Esophagus squamous epithelium (tissue), 4 donors: ENCODE results near the gene SIGLEC1.
A peak's percentile ranks its signal among the peaks of the same experiment; 100 is the strongest.

Source experiments
- POLR2A ChIP-seq, 4 donors: fragments of 450-650 bp; IDR thresholded peaks; one replicate each; pipeline ENCODE4 v1.6.1; 2017; ENCODE audit warnings: antibody characterized with exemption in 4 of 4, mild to moderate bottlenecking in 4 of 4, moderate library complexity in 3 of 4
- TF ChIP-seq, protein P1 (sequence below), 6 experiments: fragments of 450-650 bp in 4 of 6; fragments of 200-600 bp in 2 of 6; sonication (generic) in 2 of 6; IDR thresholded peaks; one replicate each; pipeline ENCODE4 v1.5.1; 2016 to 2019; ENCODE audit warnings: antibody characterized with exemption in 6 of 6, mild to moderate bottlenecking in 4 of 6, moderate library complexity in 4 of 6

DNA sequence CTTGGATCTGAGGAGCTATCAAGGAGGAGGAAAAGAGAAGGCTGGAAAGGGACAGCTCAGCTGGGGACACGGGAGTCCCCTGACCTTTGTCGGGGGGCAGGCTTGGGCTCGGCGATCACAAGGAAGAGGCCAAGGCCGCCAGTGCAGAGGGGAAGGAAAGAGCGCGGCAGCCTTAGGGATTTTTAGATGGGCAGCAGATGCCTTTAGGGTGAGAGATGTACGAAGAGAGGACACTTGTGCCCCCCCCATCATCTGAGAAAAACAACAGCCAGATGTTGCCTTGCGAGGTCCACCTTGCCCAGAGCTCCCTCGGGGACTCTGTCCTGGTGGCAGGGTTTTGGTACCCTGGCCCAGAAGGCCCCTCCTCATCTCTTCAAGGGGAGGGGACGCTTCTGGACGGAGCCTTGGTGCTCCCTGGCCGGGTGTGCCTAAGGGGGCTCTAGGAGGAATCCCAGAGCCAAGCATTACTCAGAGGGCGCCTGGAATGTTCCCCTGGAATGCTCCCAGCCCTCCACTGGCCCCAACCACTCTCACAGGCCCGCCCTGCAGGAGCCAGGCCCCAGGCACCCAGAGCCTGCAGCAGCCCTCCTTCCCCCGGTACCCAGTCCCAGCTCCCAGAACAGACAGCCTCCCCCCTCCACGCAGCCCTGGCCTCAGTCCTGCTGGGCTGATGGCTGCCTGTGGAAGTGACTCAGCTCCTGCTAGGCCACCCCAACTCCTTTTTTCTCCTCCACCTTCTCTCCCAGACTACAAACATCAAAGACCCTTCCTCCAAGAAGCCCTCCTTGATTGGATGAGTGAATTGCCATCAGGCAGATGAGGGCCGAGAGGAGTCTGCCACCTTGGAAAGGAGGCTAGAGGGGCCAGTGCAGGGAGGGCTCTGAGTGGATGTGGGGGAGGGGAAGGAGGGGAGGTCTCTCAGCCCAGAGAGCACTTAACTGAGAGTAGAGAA lies 32.4 kb downstream of the SIGLEC1 start:
- TF ChIP-seq, protein P1, sequence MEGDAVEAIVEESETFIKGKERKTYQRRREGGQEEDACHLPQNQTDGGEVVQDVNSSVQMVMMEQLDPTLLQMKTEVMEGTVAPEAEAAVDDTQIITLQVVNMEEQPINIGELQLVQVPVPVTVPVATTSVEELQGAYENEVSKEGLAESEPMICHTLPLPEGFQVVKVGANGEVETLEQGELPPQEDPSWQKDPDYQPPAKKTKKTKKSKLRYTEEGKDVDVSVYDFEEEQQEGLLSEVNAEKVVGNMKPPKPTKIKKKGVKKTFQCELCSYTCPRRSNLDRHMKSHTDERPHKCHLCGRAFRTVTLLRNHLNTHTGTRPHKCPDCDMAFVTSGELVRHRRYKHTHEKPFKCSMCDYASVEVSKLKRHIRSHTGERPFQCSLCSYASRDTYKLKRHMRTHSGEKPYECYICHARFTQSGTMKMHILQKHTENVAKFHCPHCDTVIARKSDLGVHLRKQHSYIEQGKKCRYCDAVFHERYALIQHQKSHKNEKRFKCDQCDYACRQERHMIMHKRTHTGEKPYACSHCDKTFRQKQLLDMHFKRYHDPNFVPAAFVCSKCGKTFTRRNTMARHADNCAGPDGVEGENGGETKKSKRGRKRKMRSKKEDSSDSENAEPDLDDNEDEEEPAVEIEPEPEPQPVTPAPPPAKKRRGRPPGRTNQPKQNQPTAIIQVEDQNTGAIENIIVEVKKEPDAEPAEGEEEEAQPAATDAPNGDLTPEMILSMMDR (IDR thresholded peaks at IDR 0.05), result no peak
- peak in 2 of 4 donors; percentile 30 to 42 for TF ChIP-seq POLR2A (IDR thresholded peaks at IDR 0.05)
